GM23338 (cell line): ENCODE data around the gene RIPPLY2. TPM values are rescaled to one million over a fixed set of nuclear protein-coding genes. Genes with fewer than 3 reads are reported as not detected.

Experiments used
- ATAC-seq: fragments of 200-7000 bp; cut with Tn5 transposase; 3 replicates; pipeline ENCODE4 v1.9.1; 2020
- DNase-seq: peaks from one replicate; pipeline ENCODE4 v3.0.0-alpha.2; 2015; ENCODE audit warnings: low spot score
- H2AFZ ChIP-seq: fragments of 200-600 bp; sonication (generic); 2 replicates; pipeline ENCODE4 v1.8.0; 2016; ENCODE audit warnings: antibody characterized with exemption, mild to moderate bottlenecking, moderate library complexity
- H3F3A ChIP-seq: fragments of 200-600 bp; sonication (generic); replicated peaks from 2 replicates; pipeline ENCODE4 v1.8.0; 2017; ENCODE audit warnings: antibody characterized with exemption, mixed run types, low read depth
- H3K27ac ChIP-seq: fragments of 200-600 bp; sonication (generic); 2 replicates; pipeline ENCODE4 v1.6.1; 2016; ENCODE audit warnings: low read depth
- H3K27me3 ChIP-seq: fragments of 200-600 bp; sonication (generic); 2 replicates; pipeline ENCODE4 v1.8.0; 2016; ENCODE audit warnings: mild to moderate bottlenecking, mixed run types, moderate library complexity; ENCODE audit not compliant: insufficient read depth
- H3K36me3 ChIP-seq: fragments of 200-600 bp; sonication (generic); 2 replicates; pipeline ENCODE4 v1.8.0; 2016; ENCODE audit warnings: mild to moderate bottlenecking; ENCODE audit not compliant: insufficient read depth
- H3K4me1 ChIP-seq: fragments of 200-600 bp; sonication (generic); 2 replicates; pipeline ENCODE4 v1.8.0; 2016; ENCODE audit warnings: mild to moderate bottlenecking, moderate library complexity; ENCODE audit not compliant: insufficient read depth
- H3K4me2 ChIP-seq: fragments of 200-600 bp; sonication (generic); 2 replicates; pipeline ENCODE4 v1.7.1; 2017; ENCODE audit warnings: mixed run types
- H3K4me3 ChIP-seq: fragments of 200-600 bp; sonication (generic); 2 replicates; pipeline ENCODE4 v1.6.1; 2016; ENCODE audit warnings: mixed run types
- H3K79me2 ChIP-seq: fragments of 200-600 bp; sonication (generic); replicated peaks from 2 replicates; pipeline ENCODE4 v1.8.0; 2017; ENCODE audit warnings: mild to moderate bottlenecking; ENCODE audit not compliant: insufficient read depth
- H3K9me2 ChIP-seq: fragments of 200-600 bp; sonication (generic); 2 replicates; pipeline ENCODE4 v1.8.0; 2017; ENCODE audit not compliant: insufficient read depth
- H4K20me1 ChIP-seq: fragments of 200-600 bp; sonication (generic); replicated peaks from 2 replicates; pipeline ENCODE4 v1.8.0; 2017; ENCODE audit warnings: mild to moderate bottlenecking; ENCODE audit not compliant: insufficient read depth
- H3K27ac Mint-ChIP-seq: 2 replicates; pipeline ENCODE4 v1.8.0; 2020; ENCODE audit warnings: inconsistent platforms, mild to moderate bottlenecking, moderate library complexity, mixed read lengths
- H3K27me3 Mint-ChIP-seq: 3 replicates; pipeline ENCODE4 v1.8.0; 2022; ENCODE audit warnings: low read depth, mild to moderate bottlenecking, moderate library complexity, mixed read lengths, inconsistent platforms; ENCODE audit not compliant: insufficient read depth, poor library complexity
- H3K36me3 Mint-ChIP-seq: 3 replicates; pipeline ENCODE4 v1.8.0; 2021; ENCODE audit warnings: low read depth, mild to moderate bottlenecking, inconsistent platforms, moderate library complexity, mixed read lengths
- H3K4me1 Mint-ChIP-seq: 3 replicates; pipeline ENCODE4 v1.8.0; 2020; ENCODE audit warnings: mild to moderate bottlenecking, inconsistent platforms, mixed read lengths
- H3K4me3 Mint-ChIP-seq: 3 replicates; pipeline ENCODE4 v1.8.0; 2021; ENCODE audit warnings: moderate library complexity, mild to moderate bottlenecking, inconsistent platforms, mixed read lengths
- H3K9me3 Mint-ChIP-seq: 3 replicates; pipeline ENCODE4 v1.8.0; 2020; ENCODE audit warnings: moderate library complexity, mild to moderate bottlenecking, inconsistent platforms, mixed read lengths
- CREB1 ChIP-seq: fragments of 250-450 bp; sonication (Bioruptor Pico); IDR thresholded peaks from 2 replicates; pipeline ENCODE4 v1.5.0; 2020; ENCODE audit warnings: low read depth, mild to moderate bottlenecking, moderate library complexity
- NANOG ChIP-seq: IDR thresholded peaks from 2 replicates; pipeline ENCODE4 v1.6.1; 2016; ENCODE audit warnings: antibody characterized with exemption, borderline replicate concordance
- POLR2AphosphoS5 ChIP-seq: IDR thresholded peaks from 2 replicates; pipeline ENCODE4 v1.6.1; 2016; ENCODE audit warnings: antibody characterized with exemption, low read depth
- ZNF114 ChIP-seq: fragments of 250-450 bp; sonication (Bioruptor Pico); IDR thresholded peaks from 2 replicates; pipeline ENCODE4 v1.5.0; 2020; ENCODE audit warnings: mild to moderate bottlenecking, moderate library complexity
- ZNF331 ChIP-seq: fragments of 250-450 bp; sonication (Bioruptor Pico); IDR thresholded peaks from 2 replicates; pipeline ENCODE4 v1.5.0; 2020; ENCODE audit warnings: low read depth, mild to moderate bottlenecking, moderate library complexity
- polyA plus RNA-seq: library from polyadenylated mRNA; unstranded; fragments of >200 nt; fragmentation: Nextera tagmentation; extraction: Ambion mirVana; gene quantifications from 2 replicates; pipeline ENCODE4 v1.2.1, GENCODE V29; 2016
- total RNA-seq: library from RNA; depleted of rRNA; stranded (reverse); fragments of >200 nt; shearing (Covaris generic); gene quantifications from 2 replicates; pipeline ENCODE4 v1.2.3, GENCODE V29; 2014
- TF ChIP-seq, protein P1 (sequence below): fragments of 250-450 bp; sonication (Bioruptor Pico); IDR thresholded peaks from 2 replicates; pipeline ENCODE4 v1.5.0; 2020; ENCODE audit warnings: mild to moderate bottlenecking, moderate library complexity

RIPPLY2 gene
- total and polyA plus RNA-seq, 2 experiments from 2014 or later, result 3.4 to 4.0 TPM

- H4K20me1 ChIP-seq, result no peaks in the 10 kb centered on the region; the same call in 1 of the 2 replicates
- Mint-ChIP-seq H3K4me1 (peaks cover 13% of the 10 kb centered on the region; the same call in 2 of the 3 replicates), H3K27me3 (peaks cover 1% of the 10 kb centered on the region), H3K4me3 (no peak overlapping the region), H3K9me3 (no peaks in the 10 kb centered on the region), H3K36me3 (no peaks in the 10 kb centered on the region), H3K27ac (no peak overlapping the region)
- H2AFZ ChIP-seq, result no peak overlapping the region
- H3K4me3 ChIP-seq, result no peak overlapping the region
- H3K36me3 ChIP-seq, result no peaks in the 10 kb centered on the region
- no peaks in the 10 kb centered on the region for H3K9me2 ChIP-seq
- DNase-seq (no peak), ATAC-seq (no peak)
- no peak overlapping the region for H3K4me2 ChIP-seq
- no peaks in the 10 kb centered on the region for H3F3A ChIP-seq
- H3K27ac ChIP-seq, result no peak overlapping the region
- H3K79me2 ChIP-seq, result peaks cover 53% of the 10 kb centered on the region
- peaks cover 8% of the 10 kb centered on the region; the same call in 1 of the 2 replicates for H3K4me1 ChIP-seq
- TF ChIP-seq, protein P1, sequence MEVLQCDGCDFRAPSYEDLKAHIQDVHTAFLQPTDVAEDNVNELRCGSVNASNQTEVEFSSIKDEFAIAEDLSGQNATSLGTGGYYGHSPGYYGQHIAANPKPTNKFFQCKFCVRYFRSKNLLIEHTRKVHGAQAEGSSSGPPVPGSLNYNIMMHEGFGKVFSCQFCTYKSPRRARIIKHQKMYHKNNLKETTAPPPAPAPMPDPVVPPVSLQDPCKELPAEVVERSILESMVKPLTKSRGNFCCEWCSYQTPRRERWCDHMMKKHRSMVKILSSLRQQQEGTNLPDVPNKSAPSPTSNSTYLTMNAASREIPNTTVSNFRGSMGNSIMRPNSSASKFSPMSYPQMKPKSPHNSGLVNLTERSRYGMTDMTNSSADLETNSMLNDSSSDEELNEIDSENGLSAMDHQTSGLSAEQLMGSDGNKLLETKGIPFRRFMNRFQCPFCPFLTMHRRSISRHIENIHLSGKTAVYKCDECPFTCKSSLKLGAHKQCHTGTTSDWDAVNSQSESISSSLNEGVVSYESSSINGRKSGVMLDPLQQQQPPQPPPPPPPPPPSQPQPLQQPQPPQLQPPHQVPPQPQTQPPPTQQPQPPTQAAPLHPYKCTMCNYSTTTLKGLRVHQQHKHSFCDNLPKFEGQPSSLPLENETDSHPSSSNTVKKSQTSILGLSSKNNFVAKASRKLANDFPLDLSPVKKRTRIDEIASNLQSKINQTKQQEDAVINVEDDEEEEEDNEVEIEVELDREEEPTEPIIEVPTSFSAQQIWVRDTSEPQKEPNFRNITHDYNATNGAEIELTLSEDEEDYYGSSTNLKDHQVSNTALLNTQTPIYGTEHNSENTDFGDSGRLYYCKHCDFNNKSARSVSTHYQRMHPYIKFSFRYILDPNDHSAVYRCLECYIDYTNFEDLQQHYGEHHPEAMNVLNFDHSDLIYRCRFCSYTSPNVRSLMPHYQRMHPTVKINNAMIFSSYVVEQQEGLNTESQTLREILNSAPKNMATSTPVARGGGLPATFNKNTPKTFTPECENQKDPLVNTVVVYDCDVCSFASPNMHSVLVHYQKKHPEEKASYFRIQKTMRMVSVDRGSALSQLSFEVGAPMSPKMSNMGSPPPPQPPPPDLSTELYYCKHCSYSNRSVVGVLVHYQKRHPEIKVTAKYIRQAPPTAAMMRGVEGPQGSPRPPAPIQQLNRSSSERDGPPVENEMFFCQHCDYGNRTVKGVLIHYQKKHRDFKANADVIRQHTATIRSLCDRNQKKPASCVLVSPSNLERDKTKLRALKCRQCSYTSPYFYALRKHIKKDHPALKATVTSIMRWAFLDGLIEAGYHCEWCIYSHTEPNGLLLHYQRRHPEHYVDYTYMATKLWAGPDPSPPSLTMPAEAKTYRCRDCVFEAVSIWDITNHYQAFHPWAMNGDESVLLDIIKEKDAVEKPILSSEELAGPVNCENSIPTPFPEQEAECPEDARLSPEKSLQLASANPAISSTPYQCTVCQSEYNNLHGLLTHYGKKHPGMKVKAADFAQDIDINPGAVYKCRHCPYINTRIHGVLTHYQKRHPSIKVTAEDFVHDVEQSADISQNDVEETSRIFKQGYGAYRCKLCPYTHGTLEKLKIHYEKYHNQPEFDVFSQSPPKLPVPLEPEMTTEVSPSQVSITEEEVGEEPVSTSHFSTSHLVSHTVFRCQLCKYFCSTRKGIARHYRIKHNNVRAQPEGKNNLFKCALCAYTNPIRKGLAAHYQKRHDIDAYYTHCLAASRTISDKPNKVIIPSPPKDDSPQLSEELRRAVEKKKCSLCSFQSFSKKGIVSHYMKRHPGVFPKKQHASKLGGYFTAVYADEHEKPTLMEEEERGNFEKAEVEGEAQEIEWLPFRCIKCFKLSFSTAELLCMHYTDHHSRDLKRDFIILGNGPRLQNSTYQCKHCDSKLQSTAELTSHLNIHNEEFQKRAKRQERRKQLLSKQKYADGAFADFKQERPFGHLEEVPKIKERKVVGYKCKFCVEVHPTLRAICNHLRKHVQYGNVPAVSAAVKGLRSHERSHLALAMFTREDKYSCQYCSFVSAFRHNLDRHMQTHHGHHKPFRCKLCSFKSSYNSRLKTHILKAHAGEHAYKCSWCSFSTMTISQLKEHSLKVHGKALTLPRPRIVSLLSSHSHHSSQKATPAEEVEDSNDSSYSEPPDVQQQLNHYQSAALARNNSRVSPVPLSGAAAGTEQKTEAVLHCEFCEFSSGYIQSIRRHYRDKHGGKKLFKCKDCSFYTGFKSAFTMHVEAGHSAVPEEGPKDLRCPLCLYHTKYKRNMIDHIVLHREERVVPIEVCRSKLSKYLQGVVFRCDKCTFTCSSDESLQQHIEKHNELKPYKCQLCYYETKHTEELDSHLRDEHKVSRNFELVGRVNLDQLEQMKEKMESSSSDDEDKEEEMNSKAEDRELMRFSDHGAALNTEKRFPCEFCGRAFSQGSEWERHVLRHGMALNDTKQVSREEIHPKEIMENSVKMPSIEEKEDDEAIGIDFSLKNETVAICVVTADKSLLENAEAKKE (CRISPR knock-in tag), result no peak
- TF ChIP-seq POLR2AphosphoS5 (no peak), NANOG (no peak), ZNF114 (no peak), ZNF331 (no peak), CREB1 (no peak)
- H3K27me3 ChIP-seq, result no peaks in the 10 kb centered on the region
Observed at GRCh38 chr6:83875843-83876242, 22.7 kb downstream of the RIPPLY2 start.
